ENCODE results near the gene LSP1. TPM values are rescaled to one million over a fixed set of nuclear protein-coding genes. Genes with fewer than 3 reads are reported as not detected.

Gene LSP1
- total and polyA plus RNA-seq, 2 of the 13 experiments (the other 11 are each of a cell fraction or from before 2014, with no cell fraction given), result 0.59 to 1.00 TPM

GRCh38 chr11:1847926-1848639 is 4.8 kb upstream of the LSP1 start:
- Histone ChIP-seq H2AFZ (ENCODE audit: low read length) (no peak overlapping the region), H4K20me1 (ENCODE audit: insufficient read depth, low read length) (no peaks in the 10 kb centered on the region), H3K4me2 (ENCODE audit: low read depth, low read length) (no peak overlapping the region), H3K4me3 (replicated peaks in 1 of 3; ENCODE audit: insufficient read depth in 1 of 3, low read depth in 2 of 3, low read length in 3 of 3) (no peak overlapping the region), H3K9me3 (ENCODE audit: low read length) (no peaks in the 10 kb centered on the region), H3K79me2 (ENCODE audit: insufficient read depth, low read length) (no peaks in the 10 kb centered on the region), H3K36me3 (replicated peaks in 1 of 2; ENCODE audit: control insufficient read depth in 1 of 2, insufficient read depth in 2 of 2, low read length in 2 of 2) (no peaks in the 10 kb centered on the region), H3K27me3 (ENCODE audit: control insufficient read depth in 1 of 2, insufficient read depth in 2 of 2, low read length in 2 of 2) (peaks cover 23 to 76% of the 10 kb centered on the region in 2 experiments), H3K9ac (ENCODE audit: insufficient read depth, low read depth, low read length) (no peak overlapping the region), H3K4me1 (ENCODE audit: insufficient read depth, low read length) (peaks cover 29% of the 10 kb centered on the region), H3K27ac (ENCODE audit: extremely low read length, insufficient read depth, low read length) (no peak overlapping the region)
- in situ Hi-C loops (cut with HindIII; ENCODE audit: extremely low pct_ligation_motif_present, low pct_unique_long_range_greater_than_20kb), result no loop called here
- ATAC-seq (no peak), FAIRE-seq (no peak), DNase-seq (ENCODE audit: low spot score) (no peak)
- 36% methylated on average over 18 of the region's 18 CpGs for WGBS (ENCODE audit: low lambda C conversion rate)
- no TSS peak for BruUV-seq (replicated peaks)
- ChIA-PET POLR2A (no interaction called here), CTCF (ENCODE audit: low intra/inter-chr PET ratio, low total read pairs) (no interaction called here)
- intact Hi-C loops (cut with micrococcal nuclease; ENCODE audit: unreplicated experiment), result no loop called here
- TF ChIP-seq ZNF691 (CRISPR knock-in tag; IDR thresholded peaks at IDR 0.05; ENCODE audit: borderline replicate concordance, low read depth), result no peak
- TF ChIP-seq GFI1 (CRISPR knock-in tag; IDR thresholded peaks at IDR 0.05; ENCODE audit: borderline replicate concordance), result no peak
- TF ChIP-seq ZNF292 (CRISPR knock-in tag; IDR thresholded peaks at IDR 0.05; ENCODE audit: borderline replicate concordance, low read depth), result no peak
- TF ChIP-seq ZBTB2 (CRISPR knock-in tag; IDR thresholded peaks at IDR 0.05; ENCODE audit: low read depth), result no peak
- no peak for TF ChIP-seq MYC (CRISPR knock-in tag; IDR thresholded peaks at IDR 0.05; ENCODE audit: borderline replicate concordance)
- TF ChIP-seq HIVEP1 (CRISPR knock-in tag; IDR thresholded peaks at IDR 0.05), result no peak
- TF ChIP-seq E2F2 (CRISPR knock-in tag; IDR thresholded peaks at IDR 0.05; ENCODE audit: borderline replicate concordance), result no peak
- no peak for TF ChIP-seq MZF1 (CRISPR knock-in tag; IDR thresholded peaks at IDR 0.05; ENCODE audit: borderline replicate concordance)
- no peak for TF ChIP-seq CBX1 (IDR thresholded peaks at IDR 0.05; ENCODE audit: low read depth)
- no peak for TF ChIP-seq ZNF557 (CRISPR knock-in tag; IDR thresholded peaks at IDR 0.05)
- no peak for TF ChIP-seq SOX6 (IDR thresholded peaks at IDR 0.05)
- TF ChIP-seq SOX6 (CRISPR knock-in tag; IDR thresholded peaks at IDR 0.05), result no peak
- no peak for TF ChIP-seq ZNF569 (CRISPR knock-in tag; IDR thresholded peaks at IDR 0.05; ENCODE audit: borderline replicate concordance)
- TF ChIP-seq, protein P1, sequence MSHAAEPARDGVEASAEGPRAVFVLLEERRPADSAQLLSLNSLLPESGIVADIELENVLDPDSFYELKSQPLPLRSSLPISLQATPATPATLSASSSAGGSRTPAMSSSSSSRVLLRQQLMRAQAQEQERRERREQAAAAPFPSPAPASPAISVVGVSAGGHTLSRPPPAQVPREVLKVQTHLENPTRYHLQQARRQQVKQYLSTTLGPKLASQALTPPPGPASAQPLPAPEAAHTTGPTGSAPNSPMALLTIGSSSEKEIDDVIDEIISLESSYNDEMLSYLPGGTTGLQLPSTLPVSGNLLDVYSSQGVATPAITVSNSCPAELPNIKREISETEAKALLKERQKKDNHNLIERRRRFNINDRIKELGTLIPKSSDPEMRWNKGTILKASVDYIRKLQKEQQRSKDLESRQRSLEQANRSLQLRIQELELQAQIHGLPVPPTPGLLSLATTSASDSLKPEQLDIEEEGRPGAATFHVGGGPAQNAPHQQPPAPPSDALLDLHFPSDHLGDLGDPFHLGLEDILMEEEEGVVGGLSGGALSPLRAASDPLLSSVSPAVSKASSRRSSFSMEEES (CRISPR knock-in tag; IDR thresholded peaks at IDR 0.05), result no peak
- TF ChIP-seq MIXL1 (CRISPR knock-in tag; IDR thresholded peaks at IDR 0.05), result no peak
- TF ChIP-seq ZNF367 (CRISPR knock-in tag; IDR thresholded peaks at IDR 0.05; ENCODE audit: borderline replicate concordance), result no peak
- no peak for TF ChIP-seq SMAD1 (CRISPR knock-in tag; IDR thresholded peaks at IDR 0.05; ENCODE audit: borderline replicate concordance, low read depth)
- TF ChIP-seq, protein P2, sequence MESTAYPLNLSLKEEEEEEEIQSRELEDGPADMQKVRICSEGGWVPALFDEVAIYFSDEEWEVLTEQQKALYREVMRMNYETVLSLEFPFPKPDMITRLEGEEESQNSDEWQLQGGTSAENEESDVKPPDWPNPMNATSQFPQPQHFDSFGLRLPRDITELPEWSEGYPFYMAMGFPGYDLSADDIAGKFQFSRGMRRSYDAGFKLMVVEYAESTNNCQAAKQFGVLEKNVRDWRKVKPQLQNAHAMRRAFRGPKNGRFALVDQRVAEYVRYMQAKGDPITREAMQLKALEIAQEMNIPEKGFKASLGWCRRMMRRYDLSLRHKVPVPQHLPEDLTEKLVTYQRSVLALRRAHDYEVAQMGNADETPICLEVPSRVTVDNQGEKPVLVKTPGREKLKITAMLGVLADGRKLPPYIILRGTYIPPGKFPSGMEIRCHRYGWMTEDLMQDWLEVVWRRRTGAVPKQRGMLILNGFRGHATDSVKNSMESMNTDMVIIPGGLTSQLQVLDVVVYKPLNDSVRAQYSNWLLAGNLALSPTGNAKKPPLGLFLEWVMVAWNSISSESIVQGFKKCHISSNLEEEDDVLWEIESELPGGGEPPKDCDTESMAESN (CRISPR knock-in tag; conservative IDR thresholded peaks at IDR 0.05), result no peak

Data from HepG2 (cell line).